Body of pancreas (tissue), 4 donors: ENCODE measurements around the gene ZNHIT6. TPM values are rescaled to one million over a fixed set of nuclear protein-coding genes. Genes with fewer than 3 reads are reported as not detected.

Source experiments
- ATAC-seq: fragments of 150-250 bp; one replicate; pipeline ENCODE4 v1.9.1; 2016
- DNase-seq, 4 donors: peaks; one replicate each; pipeline ENCODE4 v3.0.0-alpha.2; 2019
- H3K27ac ChIP-seq, 4 donors: fragments of 200-600 bp; sonication (generic); 1 replicate in 3 of 4; 2 replicates in 1 of 4; pipeline versions ENCODE4 v1.5.1 to v1.6.1; 2016 to 2019; ENCODE audit warnings: mild to moderate bottlenecking in 1 of 4, mixed read lengths in 1 of 4, moderate library complexity in 1 of 4
- H3K27me3 ChIP-seq, 2 donors: fragments of 200-600 bp; sonication (generic); one replicate each; pipeline ENCODE4 v1.6.0; 2016; ENCODE audit warnings: mild to moderate bottlenecking in 1 of 2
- H3K36me3 ChIP-seq, 2 donors: fragments of 200-600 bp; sonication (generic); replicated peaks in 1 of 2; 2 replicates each; pipeline ENCODE4 v1.5.1; 2016; ENCODE audit warnings: low read depth in 2 of 2; ENCODE audit not compliant: insufficient read depth in 1 of 2
- H3K4me1 ChIP-seq: fragments of 200-600 bp; sonication (generic); one replicate; pipeline ENCODE4 v1.6.0; 2016
- H3K4me3 ChIP-seq, 2 donors: fragments of 200-600 bp; sonication (generic); 1 replicate in 1 of 2; 2 replicates in 1 of 2; pipeline ENCODE4 v1.5.1; 2016 to 2019
- H3K9me3 ChIP-seq, 3 donors: fragments of 200-600 bp; sonication (generic); 1 replicate in 2 of 3; 2 replicates in 1 of 3; pipeline ENCODE4 v1.5.1; 2016
- CTCF ChIP-seq, 7 experiments: fragments of 450-650 bp in 4 of 7; fragments of 200-600 bp in 3 of 7; sonication (generic) in 3 of 7; IDR thresholded peaks; one replicate each; pipeline ENCODE4 v1.5.1; 2016 to 2019; ENCODE audit warnings: antibody characterized with exemption in 7 of 7
- POLR2A ChIP-seq, 3 donors: fragments of 450-650 bp; IDR thresholded peaks; one replicate each; pipeline ENCODE4 v1.6.1; 2016; ENCODE audit warnings: antibody characterized with exemption in 3 of 3, mild to moderate bottlenecking in 2 of 3
- WGBS, 2 donors: methylation state at CpG; one replicate each; pipeline ENCODE4 v1.1.5; 2017; 5-methylcytosine and 5-hydroxymethylcytosine counted together
- intact Hi-C: fragments of 100-400 bp; cut with DNase I; formaldehyde crosslinking; loops from one replicate; pipeline ENCODE4 v1.15.1; 2023
- total RNA-seq, 2 donors: library from RNA; depleted of rRNA; stranded (reverse); fragments of >200 nt; gene quantifications; one replicate each; pipeline ENCODE4 v1.1.0, GENCODE V29; 2016

ZNHIT6 gene
- total RNA-seq, 2 donors from 2014 or later, result 4.9 to 6.5 TPM

- no peak overlapping the region for H3K4me3 ChIP-seq
These were observed 91.9 kb downstream of the ZNHIT6 start for GRCh38 chr1:85616364-85616705.

GRCh38 chr1:85615586-85616363 is 92.5 kb downstream of the ZNHIT6 start:
- no peak for TF ChIP-seq CTCF (IDR thresholded peaks at IDR 0.05)
- TF ChIP-seq POLR2A (IDR thresholded peaks at IDR 0.05), result no peak
- WGBS, 2 donors, result 55 to 70% methylated on average over 25 to 37 of the region's 49 CpGs
- Histone ChIP-seq H3K36me3 (no peaks in the 10 kb centered on the region), H3K4me1 (peaks cover 14% of the 10 kb centered on the region), H3K4me3 (no peak overlapping the region), H3K9me3 (no peaks in the 10 kb centered on the region), H3K27me3 (no peaks in the 10 kb centered on the region), H3K27ac (no peak overlapping the region)
- intact Hi-C loops, result no loop called here
- ATAC-seq (no peak), DNase-seq (no peak)

More at GRCh38 chr1:85616364-85616705, 91.9 kb downstream of the ZNHIT6 start:
- H3K27me3 ChIP-seq, result no peaks in the 10 kb centered on the region
- no peaks in the 10 kb centered on the region for H3K9me3 ChIP-seq
- H3K36me3 ChIP-seq, result no peaks in the 10 kb centered on the region
- H3K27ac ChIP-seq, result no peak overlapping the region
- intact Hi-C loops, result no loop called here
- DNase-seq, result no peak
- ATAC-seq, result no peak
- 53 to 66% methylated on average over 11 of the region's 11 CpGs for WGBS, 2 donors
- TF ChIP-seq CTCF (IDR thresholded peaks at IDR 0.05) (no peak), POLR2A (IDR thresholded peaks at IDR 0.05) (no peak)
- peaks cover 14% of the 10 kb centered on the region for H3K4me1 ChIP-seq

- Histone ChIP-seq H3K4me1 (peaks cover 14% of the 10 kb centered on the region), H3K27me3 (no peaks in the 10 kb centered on the region), H3K9me3 (no peaks in the 10 kb centered on the region), H3K27ac (peak overlapping the region; percentile 25 to 78 (median 60)), H3K4me3 (no peak overlapping the region), H3K36me3 (no peaks in the 10 kb centered on the region)
- DNase-seq (peak; percentile 30 to 49 (median 34)), ATAC-seq (peak; percentile 79)
- TF ChIP-seq POLR2A (IDR thresholded peaks at IDR 0.05) (peak in 1 of 3 donors; percentile 22), CTCF (IDR thresholded peaks at IDR 0.05) (peak in 6 of 7 experiments; percentile 24 to 69 (median 56))
- 15 to 20% methylated on average over 6 of the region's 6 CpGs for WGBS, 2 donors
- intact Hi-C loops, result no loop called here
These were observed 95.4 kb downstream of the ZNHIT6 start for GRCh38 chr1:85612704-85613361.

- intact Hi-C loops, result no loop called here
- ATAC-seq (peak; percentile 76), DNase-seq (peak; percentile 33 to 73 (median 60))
- WGBS, 2 donors, result 75 to 78% methylated on average over 5 of the region's 5 CpGs
- TF ChIP-seq CTCF (IDR thresholded peaks at IDR 0.05) (no peak), POLR2A (IDR thresholded peaks at IDR 0.05) (peak in 1 of 3 donors; percentile 9)
- Histone ChIP-seq H3K4me1 (peaks cover 18% of the 10 kb centered on the region), H3K27me3 (no peaks in the 10 kb centered on the region), H3K9me3 (no peaks in the 10 kb centered on the region), H3K36me3 (no peaks in the 10 kb centered on the region), H3K27ac (peak overlapping the region in 3 of 4 donors; percentile 56 to 78 (median 63)), H3K4me3 (no peak overlapping the region)
These were observed 96.4 kb downstream of the ZNHIT6 start for GRCh38 chr1:85611856-85612255.
